ENCODE data around the gene CRLF2. TPM values are rescaled to one million over a fixed set of nuclear protein-coding genes. Genes with fewer than 3 reads are reported as not detected.

The CRLF2 gene
- total and polyA plus RNA-seq, 10 of the 15 experiments (the other 5 are each of a cell fraction or from before 2014, with no cell fraction given), result 2.7 to 7.2 (median 4.5) TPM

- 23% methylated on average over 3 of the region's 3 CpGs for WGBS (ENCODE audit: insufficient coverage, insufficient replicate concordance, low lambda C conversion rate, missing lambda C conversion rate)
Measured at GRCh38 chrX:1252861-1253260, 40.4 kb upstream of the CRLF2 start.

More at GRCh38 chrX:1252861-1253260, 40.4 kb upstream of the CRLF2 start:
- no peak for TF ChIP-seq MTA3 (IDR thresholded peaks at IDR 0.05; ENCODE audit: borderline replicate concordance, low read length)
- TF ChIP-seq ZBED1 (IDR thresholded peaks at IDR 0.05; ENCODE audit: borderline replicate concordance), result no peak
- TF ChIP-seq, protein P1, sequence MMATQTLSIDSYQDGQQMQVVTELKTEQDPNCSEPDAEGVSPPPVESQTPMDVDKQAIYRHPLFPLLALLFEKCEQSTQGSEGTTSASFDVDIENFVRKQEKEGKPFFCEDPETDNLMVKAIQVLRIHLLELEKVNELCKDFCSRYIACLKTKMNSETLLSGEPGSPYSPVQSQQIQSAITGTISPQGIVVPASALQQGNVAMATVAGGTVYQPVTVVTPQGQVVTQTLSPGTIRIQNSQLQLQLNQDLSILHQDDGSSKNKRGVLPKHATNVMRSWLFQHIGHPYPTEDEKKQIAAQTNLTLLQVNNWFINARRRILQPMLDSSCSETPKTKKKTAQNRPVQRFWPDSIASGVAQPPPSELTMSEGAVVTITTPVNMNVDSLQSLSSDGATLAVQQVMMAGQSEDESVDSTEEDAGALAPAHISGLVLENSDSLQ (IDR thresholded peaks at IDR 0.05), result no peak
- no peak for TF ChIP-seq KLF5 (IDR thresholded peaks at IDR 0.05; ENCODE audit: partially characterized antibody)
- TF ChIP-seq, protein P2, sequence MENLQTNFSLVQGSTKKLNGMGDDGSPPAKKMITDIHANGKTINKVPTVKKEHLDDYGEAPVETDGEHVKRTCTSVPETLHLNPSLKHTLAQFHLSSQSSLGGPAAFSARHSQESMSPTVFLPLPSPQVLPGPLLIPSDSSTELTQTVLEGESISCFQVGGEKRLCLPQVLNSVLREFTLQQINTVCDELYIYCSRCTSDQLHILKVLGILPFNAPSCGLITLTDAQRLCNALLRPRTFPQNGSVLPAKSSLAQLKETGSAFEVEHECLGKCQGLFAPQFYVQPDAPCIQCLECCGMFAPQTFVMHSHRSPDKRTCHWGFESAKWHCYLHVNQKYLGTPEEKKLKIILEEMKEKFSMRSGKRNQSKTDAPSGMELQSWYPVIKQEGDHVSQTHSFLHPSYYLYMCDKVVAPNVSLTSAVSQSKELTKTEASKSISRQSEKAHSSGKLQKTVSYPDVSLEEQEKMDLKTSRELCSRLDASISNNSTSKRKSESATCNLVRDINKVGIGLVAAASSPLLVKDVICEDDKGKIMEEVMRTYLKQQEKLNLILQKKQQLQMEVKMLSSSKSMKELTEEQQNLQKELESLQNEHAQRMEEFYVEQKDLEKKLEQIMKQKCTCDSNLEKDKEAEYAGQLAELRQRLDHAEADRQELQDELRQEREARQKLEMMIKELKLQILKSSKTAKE (IDR thresholded peaks at IDR 0.05; ENCODE audit: low read depth, poor library complexity, severe bottlenecking), result no peak
- no peak for TF ChIP-seq RELA (IDR thresholded peaks at IDR 0.05; ENCODE audit: borderline replicate concordance, partially characterized antibody)
- no peak for TF ChIP-seq E2F4 (IDR thresholded peaks at IDR 0.05; ENCODE audit: low read depth, low read length)
- no peak for TF ChIP-seq FOXM1 (IDR thresholded peaks at IDR 0.05; ENCODE audit: low read depth, low read length)
- TF ChIP-seq JUND (IDR thresholded peaks at IDR 0.05; ENCODE audit: low read depth, low read length), result no peak
- no peak for TF ChIP-seq SP1 (IDR thresholded peaks at IDR 0.05; ENCODE audit: low read depth, low read length)
- TF ChIP-seq MTA2 (IDR thresholded peaks at IDR 0.05; ENCODE audit: low read depth), result no peak
- TF ChIP-seq BCL11A (IDR thresholded peaks at IDR 0.05; ENCODE audit: low read depth, low read length), result no peak
- no peak for TF ChIP-seq SIN3A (IDR thresholded peaks at IDR 0.05; ENCODE audit: low read depth, low read length)
- no peak for TF ChIP-seq YBX1 (IDR thresholded peaks at IDR 0.05)
- TF ChIP-seq RBBP5 (conservative IDR thresholded peaks at IDR 0.05), result no peak
- TF ChIP-seq SMAD1 (IDR thresholded peaks at IDR 0.05; ENCODE audit: low read depth, partially characterized antibody), result no peak
- RAD21 ChIA-PET (ENCODE audit: unreplicated experiment), result no interaction called here
- H3K4me1 ChIP-seq (ENCODE audit: control insufficient read depth, insufficient read depth, low read length), result peaks cover 10% of the 10 kb centered on the region
- H3K79me2 ChIP-seq (ENCODE audit: control insufficient read depth, insufficient read depth, low read length), result no peaks in the 10 kb centered on the region
- no peak overlapping the region for H3K9ac ChIP-seq (ENCODE audit: control insufficient read depth, insufficient read depth, low read length)
- no peaks in the 10 kb centered on the region for H4K20me1 ChIP-seq (ENCODE audit: control insufficient read depth, insufficient read depth)
- H3K27ac ChIP-seq (ENCODE audit: control insufficient read depth, insufficient read depth), result no peak overlapping the region
- CTCF ChIA-PET, result no interaction called here
- in situ Hi-C loops (cut with MboI), result no loop called here
- BruUV-seq (replicated peaks), result no TSS peak
- POLR2A ChIA-PET, result no interaction called here
- intact Hi-C loops (cut with micrococcal nuclease; ENCODE audit: unreplicated experiment), result no loop called here
- ATAC-seq (no peak), FAIRE-seq (no peak), DNase-seq (ENCODE audit: low read depth, low spot score) (no peak)
- no peaks in the 10 kb centered on the region; the same call in 1 of the 3 replicates for H3K9me3 ChIP-seq (replicated peaks; ENCODE audit: control insufficient read depth, insufficient read depth, low read length)
- no peaks in the 10 kb centered on the region for H3K27me3 ChIP-seq (replicated peaks in 1 of 2; ENCODE audit: control insufficient read depth in 2 of 2, insufficient read depth in 2 of 2, low read length in 1 of 2)
- H3K36me3 ChIP-seq (ENCODE audit: control insufficient read depth in 2 of 2, insufficient read depth in 2 of 2, low read length in 1 of 2), result no peaks in the 10 kb centered on the region
- SMC1A ChIA-PET (ENCODE audit: uncharacterized antibody, unreplicated experiment), result no interaction called here
- peak overlapping the region; percentile 13; the same call in 1 of the 2 replicates for H3K4me2 ChIP-seq (ENCODE audit: control insufficient read depth, insufficient read depth)
- no peak overlapping the region for H3K4me3 ChIP-seq
- no peak overlapping the region for H2AFZ ChIP-seq (ENCODE audit: control insufficient read depth, low read depth, low read length)

Measured in GM12878 (cell line).